NOMO-1 (cell line): ENCODE data around the gene ANKRD44.

ENCODE experiments used
- DNase-seq, 2 experiments: peaks; one replicate each; lab custom pipeline; 2025; ENCODE audit not compliant: unreplicated experiment in 2 of 2; lab: John Stamatoyannopoulos, UW

ANKRD44 gene

DNA sequence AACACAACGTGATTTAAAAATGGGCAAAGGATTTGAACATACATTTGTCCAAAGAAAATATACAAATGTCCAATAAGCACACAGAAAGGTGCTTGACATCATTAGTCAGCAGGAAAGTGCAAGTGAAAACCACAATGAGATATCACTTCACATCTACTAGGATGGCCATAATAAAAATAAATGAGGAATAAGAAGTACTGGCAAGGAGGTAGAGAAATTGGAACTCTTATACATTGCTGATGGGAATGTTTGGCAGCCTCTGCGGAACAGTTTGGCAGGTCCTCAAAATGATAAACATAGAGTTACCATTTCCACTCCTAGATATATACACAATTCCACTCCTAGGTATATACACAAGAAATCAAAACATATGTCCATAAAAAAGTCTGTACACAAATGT lies 333.1 kb downstream of the ANKRD44 start:
- DNase-seq = no peak

DNA sequence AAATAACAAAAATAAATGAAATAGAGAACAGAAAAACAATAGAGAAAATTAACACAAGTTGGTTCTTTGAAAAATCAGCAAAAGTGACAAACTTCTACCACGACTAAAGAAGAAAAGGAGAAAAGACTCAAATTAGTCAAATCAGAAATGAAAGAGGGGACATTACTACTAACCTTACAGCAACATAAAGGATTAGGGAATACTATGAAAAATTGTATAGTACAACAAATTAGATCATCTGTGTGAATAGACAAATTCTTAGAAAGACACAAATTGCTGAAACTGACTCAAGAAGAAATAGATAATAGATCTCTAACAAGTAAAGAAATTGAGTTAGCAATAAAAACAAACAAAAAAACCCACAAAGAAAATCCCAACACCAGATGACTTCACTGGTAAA lies 335.6 kb downstream of the ANKRD44 start:
- no peak for DNase-seq

DNA sequence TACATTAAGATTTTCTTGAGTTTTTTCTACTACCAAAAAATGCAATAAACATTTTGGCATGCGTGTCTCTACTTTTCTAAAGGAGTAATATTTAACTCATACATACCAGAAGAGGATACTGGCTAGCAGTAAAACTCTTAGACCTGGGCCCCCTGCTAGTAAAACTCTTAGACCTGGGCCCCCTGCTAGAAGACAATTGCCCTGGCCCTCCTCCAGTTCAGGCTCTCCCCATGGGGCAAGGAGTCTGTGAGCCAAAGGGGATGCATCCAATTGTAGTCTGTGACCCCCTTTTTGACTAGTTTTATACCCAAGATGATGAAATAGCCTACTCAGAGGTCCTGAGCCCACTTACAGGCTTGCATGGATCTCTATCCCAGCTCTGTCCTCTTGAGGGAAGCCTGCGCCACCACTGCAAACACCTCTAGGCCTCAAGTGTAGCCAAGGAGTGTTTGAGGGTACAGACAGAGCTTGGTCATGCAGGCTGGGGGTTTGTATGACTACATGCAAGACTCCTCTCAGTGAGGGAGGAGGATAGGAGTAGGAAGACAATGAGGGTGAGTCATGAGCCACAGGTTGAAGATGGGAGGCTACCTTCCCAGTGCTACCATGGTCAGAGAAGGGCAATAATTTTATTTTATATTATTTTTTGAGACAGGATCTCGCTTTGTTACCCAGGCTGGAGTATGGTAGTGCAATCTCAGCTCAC lies 338.9 kb downstream of the ANKRD44 start:
- DNase-seq = no peak

DNA sequence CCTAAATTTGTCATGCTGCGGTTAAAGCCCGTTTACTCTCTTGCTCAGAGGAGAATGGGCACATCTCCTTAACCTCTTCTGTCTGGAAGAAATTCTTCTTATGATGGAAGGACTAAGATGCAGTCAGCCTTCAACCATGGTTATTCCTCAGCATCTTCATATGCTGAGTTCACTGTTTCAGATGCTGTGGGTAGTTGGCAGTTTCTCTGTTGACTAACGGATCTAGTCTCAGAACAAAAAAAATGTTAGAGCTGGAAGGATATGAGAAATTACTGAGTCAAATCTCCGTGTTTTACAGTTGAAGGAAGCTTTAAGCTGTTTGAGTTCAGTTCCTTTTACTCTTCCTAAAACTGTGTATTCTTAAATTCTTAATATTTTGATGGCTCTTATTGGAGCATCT lies 340.5 kb downstream of the ANKRD44 start:
- no peak for DNase-seq

DNA sequence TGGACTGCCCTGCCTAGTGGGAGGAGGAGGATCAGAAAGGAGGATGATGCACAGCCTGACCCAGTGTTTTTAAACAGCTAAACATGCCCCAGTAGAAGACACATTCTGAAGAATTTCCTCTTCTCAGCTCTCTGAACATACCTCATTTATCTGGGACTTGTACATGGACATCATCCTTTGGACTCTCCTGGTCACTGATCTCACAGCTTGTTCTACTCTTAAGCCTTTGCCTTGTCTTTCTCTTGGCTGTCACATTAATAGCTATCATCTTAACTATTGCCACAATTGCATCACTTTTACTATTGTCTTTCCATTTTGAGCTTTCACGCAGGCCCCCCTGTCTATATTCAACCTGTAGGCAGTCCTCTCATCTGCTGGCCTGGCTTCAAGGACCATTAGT lies 342.1 kb downstream of the ANKRD44 start:
- no peak for DNase-seq

DNA sequence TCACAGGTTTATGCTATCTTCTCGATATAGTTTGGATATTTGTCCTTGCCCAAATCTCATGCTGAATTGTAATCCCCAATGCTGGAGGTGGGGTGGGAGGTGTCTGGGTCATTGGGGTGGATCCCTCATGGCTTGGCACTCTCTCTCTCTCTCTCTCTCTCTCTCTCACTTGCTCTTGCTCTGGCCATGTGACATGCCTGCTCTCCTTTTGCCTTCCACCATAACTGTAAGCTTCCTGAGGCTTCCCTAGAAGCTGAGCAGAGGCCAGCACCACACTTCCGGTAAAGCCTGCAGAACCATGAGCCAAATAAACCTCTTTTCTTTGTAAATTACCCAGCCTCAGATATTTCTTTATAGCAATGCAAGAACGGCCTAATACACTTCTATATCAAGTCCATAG lies 342.8 kb downstream of the ANKRD44 start:
- DNase-seq = no peak

DNA sequence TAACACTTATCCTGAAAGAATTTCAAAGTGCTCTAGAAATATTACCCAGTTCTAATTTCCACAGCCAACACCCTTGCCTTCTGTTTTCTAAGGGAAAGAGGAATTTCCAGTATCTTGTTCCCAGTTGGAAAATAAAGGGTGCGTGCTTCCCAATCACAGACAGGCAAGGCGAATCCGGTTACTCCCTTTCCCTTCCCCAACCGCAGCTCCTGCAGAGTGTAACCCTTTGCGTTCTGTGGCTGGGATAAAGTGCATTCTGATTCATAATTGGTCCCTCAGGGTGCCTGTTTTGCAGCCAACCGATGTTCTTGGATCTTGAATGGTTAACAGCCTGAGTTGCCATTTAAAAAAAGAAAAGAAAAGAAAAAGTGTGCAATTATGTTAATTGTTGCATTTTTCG lies 343.5 kb downstream of the ANKRD44 start:
- no peak for DNase-seq

DNA sequence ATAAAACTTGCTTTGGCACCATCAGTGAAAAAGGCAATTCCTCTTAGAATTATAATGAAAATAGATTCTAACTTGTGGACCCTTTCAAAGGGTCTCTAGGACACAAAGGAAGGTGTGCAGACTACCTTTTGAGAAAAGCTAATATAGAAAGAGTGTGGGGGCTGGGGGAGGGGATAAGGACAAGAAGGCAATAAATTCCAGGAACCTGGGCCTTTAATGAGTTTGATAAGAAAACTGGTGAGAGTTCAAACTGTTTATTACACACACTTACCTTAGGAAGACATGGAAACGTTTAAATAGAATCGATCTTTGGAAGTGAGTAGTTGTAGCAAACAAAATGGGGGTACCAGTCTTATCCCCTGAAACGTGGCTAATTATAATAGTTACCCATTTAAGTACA lies 344.5 kb downstream of the ANKRD44 start:
- DNase-seq = no peak

DNA sequence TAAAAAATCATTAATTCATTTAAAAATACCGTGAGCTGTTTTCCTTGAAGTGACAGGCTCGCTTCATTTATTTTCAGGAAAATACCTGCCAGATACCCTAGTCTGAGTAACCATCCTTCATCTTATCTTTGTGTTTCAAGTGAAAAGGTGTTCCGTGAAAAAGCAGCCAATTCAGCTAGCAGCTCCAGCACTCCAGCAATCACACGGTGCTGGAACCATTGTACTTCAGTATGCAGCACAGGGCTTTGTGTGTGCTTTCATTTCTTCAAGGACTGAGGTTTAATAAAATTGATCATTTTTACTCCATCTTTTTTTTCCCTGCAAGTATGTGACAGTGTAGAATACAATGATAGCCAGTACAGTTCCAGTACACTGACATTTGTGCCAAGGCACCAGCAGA lies 344.9 kb downstream of the ANKRD44 start:
- no peak for DNase-seq

DNA sequence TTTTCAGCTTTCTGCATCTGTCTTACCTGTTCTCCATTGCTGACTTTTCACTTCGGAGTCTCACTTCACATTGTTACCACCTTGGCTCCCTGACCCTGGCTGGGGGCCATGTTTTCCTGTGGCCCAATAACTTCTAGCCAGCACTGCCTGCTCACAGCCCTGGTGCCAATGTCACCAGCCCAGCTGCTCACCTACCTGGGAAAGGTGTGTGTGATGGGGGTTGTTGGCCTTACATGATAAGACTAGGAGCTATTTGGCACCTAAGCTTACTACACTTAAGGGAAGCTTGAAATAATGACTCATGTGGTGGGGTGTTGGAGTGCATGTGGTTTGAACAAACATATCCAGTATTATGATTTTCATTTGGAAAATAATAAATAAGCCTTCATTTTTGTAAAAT lies 346.6 kb downstream of the ANKRD44 start:
- DNase-seq = no peak

DNA sequence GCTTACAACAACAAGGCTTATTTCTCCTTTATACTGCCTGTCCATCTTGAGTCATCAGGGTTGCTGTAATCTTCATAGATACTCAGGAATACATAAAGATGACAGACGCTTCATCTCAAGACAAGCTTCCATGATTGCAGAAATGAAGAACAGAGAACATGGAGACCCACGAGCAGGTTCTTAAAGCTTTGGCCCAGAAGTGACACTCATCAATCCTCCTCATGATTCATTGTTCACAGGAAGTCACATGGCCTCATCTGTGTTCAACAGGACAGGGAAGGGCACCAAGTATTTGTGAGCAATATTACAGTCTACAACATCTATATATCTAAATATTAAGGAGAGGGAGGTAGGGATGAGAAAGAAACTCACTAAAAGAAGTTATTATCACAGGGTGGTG lies 347.5 kb downstream of the ANKRD44 start:
- DNase-seq = no peak

DNA sequence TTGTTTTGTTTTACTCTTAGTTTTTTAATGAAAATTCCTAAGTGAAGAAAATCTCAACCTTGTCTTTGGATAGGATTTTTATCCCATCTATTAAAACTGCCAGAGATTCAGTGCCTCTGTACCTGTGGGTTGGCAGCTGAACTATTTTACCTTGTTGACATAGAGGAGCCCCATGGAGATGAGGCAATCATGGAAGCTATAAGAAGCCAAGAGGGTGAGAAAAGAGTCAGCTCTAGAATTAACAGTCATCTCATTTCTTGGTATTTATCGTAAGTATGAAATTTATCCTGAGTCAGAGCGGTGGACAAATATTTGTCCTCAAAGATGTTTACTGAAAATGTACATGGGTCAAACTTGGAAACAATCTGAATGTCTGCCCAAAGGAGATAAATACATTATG lies 348.3 kb downstream of the ANKRD44 start:
- DNase-seq = no peak

DNA sequence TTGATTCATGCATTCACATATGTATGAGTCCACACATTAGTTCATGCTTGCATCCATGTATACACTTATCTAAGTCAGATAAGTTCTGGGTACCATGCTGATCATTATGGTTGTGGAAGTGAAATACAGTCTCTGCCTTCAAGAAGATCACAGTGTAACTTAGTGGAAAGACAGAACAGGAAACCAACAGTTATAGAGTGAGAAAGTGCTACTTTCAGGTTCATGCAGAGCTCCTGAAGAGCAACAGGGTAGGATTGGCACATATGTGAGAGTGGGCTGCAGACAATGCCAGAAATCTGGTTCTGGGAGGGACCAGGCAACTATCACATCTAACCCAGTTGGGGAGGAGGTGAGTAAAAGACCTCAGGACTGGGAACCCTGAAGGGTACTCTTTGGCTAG lies 348.7 kb downstream of the ANKRD44 start:
- DNase-seq = no peak

DNA sequence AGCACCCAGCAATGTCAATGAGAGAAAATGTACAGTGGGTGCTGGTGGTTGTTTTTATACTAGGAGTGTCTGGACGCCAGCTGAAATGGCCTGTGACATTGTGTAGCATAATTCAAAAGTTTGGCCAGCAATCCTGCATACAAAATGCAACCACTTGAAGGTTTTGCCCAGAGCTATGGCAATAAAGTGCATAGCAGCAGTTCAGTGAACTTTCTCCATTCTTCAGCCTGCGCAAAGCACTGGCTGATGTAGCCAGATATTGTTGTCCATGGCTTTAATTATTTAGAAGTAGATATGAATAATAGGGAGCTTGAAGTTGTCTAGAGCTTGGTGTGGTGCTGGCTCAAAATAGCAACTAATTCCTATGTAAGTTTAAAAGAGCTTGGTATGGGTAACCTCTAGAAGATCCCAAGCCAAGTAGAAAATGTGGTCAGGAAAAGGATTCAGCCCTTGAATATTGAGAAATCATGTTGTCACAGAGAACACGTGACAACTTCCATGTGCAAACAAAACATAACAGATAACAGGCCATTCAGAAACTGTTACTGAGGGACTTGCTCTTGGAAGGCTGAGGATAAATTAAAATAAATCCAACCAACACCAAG lies 350.7 kb downstream of the ANKRD44 start:
- no peak for DNase-seq

DNA sequence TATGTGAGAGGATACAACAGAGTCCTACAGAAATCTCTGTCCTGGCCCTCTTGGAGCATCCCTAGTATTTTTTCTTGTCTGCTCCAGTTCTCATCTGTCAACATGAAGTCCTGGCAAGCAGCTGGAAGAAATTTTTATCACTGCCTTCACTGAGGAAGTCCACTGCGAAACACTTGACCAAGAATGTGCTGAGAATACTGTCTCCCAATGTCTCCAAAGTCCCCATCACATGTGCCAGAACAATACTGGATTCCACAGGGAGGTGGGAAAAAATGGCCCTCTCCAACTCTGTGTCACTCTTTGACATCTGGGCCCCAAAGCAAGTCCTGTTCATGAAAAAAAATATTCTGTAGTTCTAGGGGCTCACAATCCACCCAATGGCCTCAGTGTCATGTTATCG lies 351.3 kb downstream of the ANKRD44 start:
- DNase-seq = no peak

DNA sequence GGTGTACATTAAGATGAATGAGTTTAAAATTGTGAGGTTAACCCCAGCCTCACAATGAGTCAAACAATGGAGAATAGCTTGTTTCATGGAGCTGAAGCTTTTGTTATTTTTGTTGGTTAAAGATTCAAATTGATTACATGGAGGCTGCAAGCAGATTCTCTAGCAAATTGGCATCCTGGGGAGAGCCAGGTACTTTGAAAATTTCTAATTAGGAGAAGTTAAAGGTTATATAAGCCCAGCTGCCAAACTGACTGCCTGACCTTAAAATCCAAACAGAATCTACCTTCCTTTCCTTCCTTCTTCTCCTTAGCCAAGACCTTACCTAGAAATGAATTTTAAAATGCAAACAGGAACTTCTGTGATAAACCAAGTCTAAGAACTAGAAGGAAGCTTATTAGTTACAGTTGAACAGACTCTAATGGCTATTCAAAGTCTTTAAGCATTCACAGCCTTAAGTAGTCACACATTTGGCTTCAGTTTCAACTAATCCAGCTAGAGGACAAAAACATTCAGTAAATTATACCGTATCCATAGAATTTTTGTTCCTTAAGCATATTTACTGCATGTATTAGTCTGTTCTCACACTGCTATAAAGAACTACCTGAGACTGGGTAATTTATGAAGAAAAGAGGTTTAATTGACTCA lies 352.6 kb downstream of the ANKRD44 start:
- no peak for DNase-seq

DNA sequence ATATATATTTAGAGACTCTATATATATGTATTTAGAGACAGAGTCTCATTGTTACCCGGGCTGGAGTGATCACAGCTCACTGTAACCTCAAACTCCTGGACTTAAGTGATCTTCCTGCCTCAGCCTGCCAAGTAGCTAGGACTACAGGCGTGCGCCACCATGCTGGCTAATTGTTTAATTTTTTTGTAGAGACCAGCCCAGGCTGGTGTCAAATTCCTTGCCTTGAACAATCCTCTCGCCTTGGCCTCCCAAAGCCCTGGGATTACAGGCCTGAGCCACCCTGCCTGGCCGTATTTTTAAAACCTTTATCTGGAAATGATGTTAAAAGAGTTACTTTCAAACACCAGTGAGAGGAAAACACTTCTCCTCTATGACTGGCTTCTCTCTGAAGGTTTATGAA lies 353.1 kb downstream of the ANKRD44 start:
- DNase-seq = no peak

DNA sequence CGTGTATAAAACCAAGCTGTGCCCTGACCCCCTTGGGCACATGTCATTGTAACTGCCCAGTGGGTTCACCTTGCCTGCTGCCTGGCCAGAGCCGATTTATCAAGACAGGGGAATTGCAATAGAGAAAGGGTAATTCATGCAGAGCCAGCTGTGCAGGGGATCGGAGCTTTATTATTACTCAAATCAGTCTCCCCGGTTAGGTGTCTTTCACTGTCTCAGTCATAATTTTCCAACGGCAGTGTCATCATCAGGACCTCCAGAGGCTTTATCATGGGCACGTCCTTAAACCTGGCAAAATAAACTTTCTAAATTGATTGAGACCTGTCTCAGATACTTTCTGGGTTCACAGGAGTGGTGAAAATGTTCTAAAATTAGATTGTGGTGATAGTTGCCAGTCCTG lies 354.5 kb downstream of the ANKRD44 start:
- no peak for DNase-seq

DNA sequence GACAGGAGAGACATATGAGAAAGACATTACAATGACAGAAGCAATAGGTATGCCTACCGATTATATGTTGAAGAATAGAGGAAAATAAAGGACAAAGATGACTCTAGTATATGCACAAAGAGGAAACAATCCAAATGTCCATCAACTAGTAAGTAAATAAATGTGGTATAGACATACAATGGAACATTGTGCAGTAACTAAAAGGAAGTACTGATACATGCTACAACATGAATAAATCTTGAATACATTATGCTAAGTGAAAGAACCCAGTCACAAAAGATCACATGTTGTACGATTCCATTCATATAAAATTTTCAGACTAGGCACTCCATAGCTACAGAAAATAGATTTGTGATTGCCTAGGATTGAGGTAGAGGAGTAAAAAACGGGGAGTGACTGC lies 355.5 kb downstream of the ANKRD44 start:
- no peak for DNase-seq

DNA sequence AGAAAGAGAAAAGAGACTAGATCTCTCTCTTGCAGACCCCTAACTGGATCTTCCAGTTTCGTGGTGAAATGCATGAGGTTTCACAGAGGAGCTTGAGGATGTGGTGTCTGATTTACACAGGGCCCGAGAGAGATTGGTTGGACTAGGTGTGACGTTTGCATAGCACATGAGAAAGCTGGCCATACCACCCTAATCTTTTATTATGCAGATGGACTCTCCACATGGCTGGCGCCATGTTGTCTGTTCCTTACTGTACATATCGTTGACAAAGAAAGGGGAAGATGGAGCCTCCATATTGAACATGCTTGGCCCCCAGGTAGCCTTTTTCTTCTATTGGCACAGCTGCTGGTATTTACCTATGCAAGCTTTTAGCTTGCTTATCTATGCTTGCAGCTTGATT lies 356.6 kb downstream of the ANKRD44 start:
- no peak for DNase-seq

DNA sequence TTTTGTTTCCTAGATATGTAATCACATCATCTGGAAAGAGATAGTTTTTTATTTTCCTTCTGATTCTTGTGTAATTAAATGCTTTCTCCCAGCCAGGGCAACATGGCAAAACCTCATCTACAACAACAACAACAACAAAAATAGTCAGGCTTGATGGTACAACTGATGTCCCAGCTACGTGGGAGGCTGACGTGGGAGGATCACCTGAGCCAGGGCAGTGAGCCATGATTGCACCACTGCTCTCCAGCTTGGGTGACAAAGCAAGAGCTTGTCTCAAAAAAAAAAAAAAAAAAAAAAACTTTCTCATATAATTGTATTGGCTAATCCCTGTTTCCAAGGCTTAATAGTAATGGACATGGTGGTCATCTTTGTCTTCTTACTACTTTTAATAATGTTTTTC lies 357.6 kb downstream of the ANKRD44 start:
- DNase-seq = no peak

DNA sequence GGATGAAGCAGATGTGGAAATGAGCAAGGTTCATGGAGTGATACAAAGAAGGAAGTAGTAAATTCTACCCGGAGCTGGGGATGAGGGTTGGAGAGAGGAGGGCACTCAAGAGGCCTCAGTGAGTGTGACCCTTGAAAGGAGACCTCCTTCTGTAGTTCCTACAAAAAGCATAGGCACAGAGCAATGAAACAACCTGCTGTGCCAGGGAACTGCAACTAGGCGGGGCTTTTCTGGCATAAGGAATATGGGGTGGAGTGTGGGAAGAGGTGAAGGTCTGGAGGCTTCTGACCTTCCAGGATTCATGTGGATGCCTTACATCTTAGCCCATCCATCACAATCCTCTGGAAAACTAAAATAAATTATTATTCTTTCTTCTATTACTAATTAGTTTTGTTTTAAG lies 358.6 kb downstream of the ANKRD44 start:
- no peak for DNase-seq
